ENCODE results near the gene HSFX4. TPM values are rescaled to one million over a fixed set of nuclear protein-coding genes. Genes with fewer than 3 reads are reported as not detected.
"Not testable (repeated sequence)": the region's sequence is repeated elsewhere in the genome, so short reads cannot be mapped to it uniquely, and the experiment has no call there.

Gene HSFX4
- total RNA-seq, 5 donors from 2014 or later (not counting 1 experiment from before 2014, with no cell fraction given) = not detected

DNA sequence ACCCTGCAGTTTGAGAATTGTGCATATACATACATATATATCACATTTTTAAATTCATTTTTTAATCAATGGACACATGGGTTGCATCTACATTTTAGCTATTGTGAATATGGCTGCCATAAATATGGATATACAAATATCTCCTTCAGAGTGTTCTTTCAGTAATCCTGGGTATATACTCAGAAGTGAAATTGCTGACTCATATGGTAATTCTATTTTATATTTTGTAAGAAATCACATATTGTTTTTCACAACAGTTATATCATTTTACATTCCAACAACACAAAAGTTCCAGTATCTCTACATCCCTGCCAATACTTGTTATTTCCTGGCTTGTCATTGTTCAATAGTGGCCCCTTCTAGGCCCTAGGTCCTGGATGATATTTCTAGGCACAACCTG is 20.6 kb upstream of the HSFX4 start:
- H3K4me1 Mint-ChIP-seq = peaks cover 0 to 4% (median 0%) of the 10 kb centered on the region in 3 donors
- ATAC-seq (replicated peaks in 1 of 4) (no peak), DNase-seq (no peak)
- Histone ChIP-seq H3K4me3 (ENCODE audit: control insufficient read depth in 1 of 2, extremely low read depth in 1 of 2, low read length in 1 of 2) (no peak overlapping the region), H3K9me3 (no peaks in the 10 kb centered on the region), H3K27ac (ENCODE audit: low read length) (no peak overlapping the region), H3K4me1 (ENCODE audit: control insufficient read depth in 1 of 2, extremely low read depth in 1 of 2, insufficient read depth in 2 of 2, low read length in 2 of 2) (no peaks in the 10 kb centered on the region), H3K27me3 (replicated peaks in 1 of 2; ENCODE audit: control insufficient read depth in 2 of 2, extremely low read depth in 1 of 2, insufficient read depth in 2 of 2, low read length in 1 of 2) (no peaks in the 10 kb centered on the region), H3K36me3 (ENCODE audit: control insufficient read depth in 2 of 2, extremely low read depth in 1 of 2, insufficient read depth in 1 of 2, low read length in 1 of 2) (no peaks in the 10 kb centered on the region)
- peaks cover 0 to 8% (median 3%) of the 10 kb centered on the region in 3 donors for H3K9me3 Mint-ChIP-seq
- H3K27ac Mint-ChIP-seq = no peak overlapping the region
- H3K27me3 Mint-ChIP-seq = peaks cover 0 to 9% of the 10 kb centered on the region in 2 donors
- ChIA-PET POLR2A (no interaction called here), CTCF (no interaction called here)
- H3K4me3 Mint-ChIP-seq = no peak overlapping the region
- no peaks in the 10 kb centered on the region for H3K36me3 Mint-ChIP-seq

DNA sequence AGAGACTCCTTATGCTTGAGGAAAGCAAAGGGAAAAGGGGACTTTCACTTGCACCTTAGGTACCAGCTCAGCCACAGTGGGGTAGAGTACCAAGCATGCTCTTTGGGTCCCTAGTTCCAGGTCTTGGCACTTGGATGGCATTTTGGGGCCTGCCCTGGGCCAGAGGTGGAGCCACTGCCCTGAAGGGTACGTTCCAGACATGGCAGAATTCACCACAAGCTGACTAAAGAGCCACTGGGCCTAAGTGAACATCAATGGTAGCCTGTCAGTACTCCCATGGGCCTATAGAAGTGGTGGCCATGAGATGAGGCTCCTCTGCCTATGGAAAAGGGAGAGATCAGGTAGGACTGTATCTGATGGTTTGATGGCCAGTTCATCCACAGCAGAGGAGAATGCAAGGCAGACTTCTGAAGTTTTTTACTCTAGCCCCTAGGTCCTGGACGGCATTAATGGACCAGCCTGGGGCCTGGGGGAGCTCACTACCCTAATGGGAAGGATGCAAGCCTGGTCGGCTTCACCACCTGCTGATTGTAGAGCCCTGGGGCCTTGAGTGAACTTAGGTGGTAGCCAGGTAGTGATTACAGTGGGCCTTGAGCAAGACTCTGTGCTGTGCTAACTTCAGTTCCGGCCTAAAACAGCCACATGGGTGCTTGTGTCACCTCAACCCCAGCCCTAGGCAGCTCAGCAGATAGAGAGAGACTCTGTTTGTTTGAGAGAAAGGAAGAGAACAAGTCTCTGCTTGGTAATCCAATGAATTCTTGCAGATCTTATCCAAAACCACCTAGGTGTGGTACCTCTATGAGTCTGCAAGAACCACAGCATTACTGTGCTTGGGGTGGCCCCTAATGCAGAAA is 19.8 kb upstream of the HSFX4 start:
- Histone ChIP-seq H3K9me3 (no peaks in the 10 kb centered on the region), H3K27me3 (replicated peaks in 1 of 2; ENCODE audit: control insufficient read depth in 2 of 2, extremely low read depth in 1 of 2, insufficient read depth in 2 of 2, low read length in 1 of 2) (no peaks in the 10 kb centered on the region), H3K27ac (ENCODE audit: low read length) (no peak overlapping the region), H3K36me3 (ENCODE audit: control insufficient read depth in 2 of 2, extremely low read depth in 1 of 2, insufficient read depth in 1 of 2, low read length in 1 of 2) (no peaks in the 10 kb centered on the region), H3K4me3 (ENCODE audit: control insufficient read depth in 1 of 2, extremely low read depth in 1 of 2, low read length in 1 of 2) (no peak overlapping the region), H3K4me1 (ENCODE audit: control insufficient read depth in 1 of 2, extremely low read depth in 1 of 2, insufficient read depth in 2 of 2, low read length in 2 of 2) (no peaks in the 10 kb centered on the region)
- Mint-ChIP-seq H3K9me3 (peaks cover 0 to 12% (median 3%) of the 10 kb centered on the region in 3 donors), H3K36me3 (no peaks in the 10 kb centered on the region), H3K4me1 (no peaks in the 10 kb centered on the region), H3K27me3 (peaks cover 0 to 4% of the 10 kb centered on the region in 2 donors), H3K4me3 (no peak overlapping the region), H3K27ac (no peak overlapping the region)
- WGBS (ENCODE audit: insufficient coverage) = no CpG with 5 or more reads among the region's 4 CpGs
- CTCF ChIA-PET = no interaction called here
- ATAC-seq (replicated peaks in 1 of 4) (peak; percentile 50 to 72 (median 64)), DNase-seq (peak in 1 of 35 experiments; percentile 1)
- POLR2A ChIA-PET = interaction anchor here in 1 of 2 donors (0.5 to 0.6 kb wide), 2 partner anchors 81 to 370 kb away, joined by 3 to 7 read pairs; no protein-coding TSS in a partner anchor

DNA sequence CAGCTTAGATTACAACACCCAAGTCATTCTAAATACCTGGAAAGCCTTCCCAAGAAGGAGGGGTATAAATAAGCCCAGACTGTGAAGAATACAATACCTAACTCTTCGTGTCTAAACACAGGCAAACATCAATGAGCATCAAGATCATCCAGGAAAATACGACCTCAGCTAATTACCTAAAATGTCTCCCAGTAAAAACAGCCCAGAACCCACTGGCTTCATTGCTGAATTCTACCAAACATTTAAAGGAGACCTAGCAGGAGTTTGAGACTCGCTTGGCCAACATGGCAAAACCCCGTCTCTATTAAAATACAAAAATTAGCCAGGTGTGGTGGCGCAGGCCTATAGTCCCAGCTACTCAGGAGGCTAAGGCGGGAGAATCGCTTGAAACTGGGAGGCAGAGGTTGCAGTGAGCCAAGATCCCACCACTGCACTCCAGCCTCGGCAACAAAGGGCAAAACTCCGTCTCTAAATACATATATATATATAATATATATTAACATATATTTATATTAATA is 19.1 kb upstream of the HSFX4 start:
- Histone ChIP-seq H3K27me3 (replicated peaks in 1 of 2; ENCODE audit: control insufficient read depth in 2 of 2, extremely low read depth in 1 of 2, insufficient read depth in 2 of 2, low read length in 1 of 2) (no peaks in the 10 kb centered on the region), H3K4me3 (ENCODE audit: control insufficient read depth in 1 of 2, extremely low read depth in 1 of 2, low read length in 1 of 2) (no peak overlapping the region), H3K36me3 (ENCODE audit: control insufficient read depth in 2 of 2, extremely low read depth in 1 of 2, insufficient read depth in 1 of 2, low read length in 1 of 2) (no peaks in the 10 kb centered on the region), H3K27ac (ENCODE audit: low read length) (no peak overlapping the region), H3K9me3 (no peaks in the 10 kb centered on the region), H3K4me1 (ENCODE audit: control insufficient read depth in 1 of 2, extremely low read depth in 1 of 2, insufficient read depth in 2 of 2, low read length in 2 of 2) (no peaks in the 10 kb centered on the region)
- Mint-ChIP-seq H3K4me1 (no peaks in the 10 kb centered on the region), H3K27ac (no peak overlapping the region), H3K9me3 (peaks cover 0 to 12% (median 3%) of the 10 kb centered on the region in 3 donors), H3K4me3 (no peak overlapping the region), H3K27me3 (no peaks in the 10 kb centered on the region), H3K36me3 (no peaks in the 10 kb centered on the region)
- no peak for DNase-seq
- ATAC-seq (replicated peaks in 1 of 4) = no peak
- POLR2A ChIA-PET = interaction anchor here in 1 of 2 donors (0.5 to 0.6 kb wide), 2 partner anchors 82 to 371 kb away, joined by 3 to 7 read pairs; no protein-coding TSS in a partner anchor
- CTCF ChIA-PET = no interaction called here
- no CpG with 5 or more reads among the region's 9 CpGs for WGBS (ENCODE audit: insufficient coverage)

DNA sequence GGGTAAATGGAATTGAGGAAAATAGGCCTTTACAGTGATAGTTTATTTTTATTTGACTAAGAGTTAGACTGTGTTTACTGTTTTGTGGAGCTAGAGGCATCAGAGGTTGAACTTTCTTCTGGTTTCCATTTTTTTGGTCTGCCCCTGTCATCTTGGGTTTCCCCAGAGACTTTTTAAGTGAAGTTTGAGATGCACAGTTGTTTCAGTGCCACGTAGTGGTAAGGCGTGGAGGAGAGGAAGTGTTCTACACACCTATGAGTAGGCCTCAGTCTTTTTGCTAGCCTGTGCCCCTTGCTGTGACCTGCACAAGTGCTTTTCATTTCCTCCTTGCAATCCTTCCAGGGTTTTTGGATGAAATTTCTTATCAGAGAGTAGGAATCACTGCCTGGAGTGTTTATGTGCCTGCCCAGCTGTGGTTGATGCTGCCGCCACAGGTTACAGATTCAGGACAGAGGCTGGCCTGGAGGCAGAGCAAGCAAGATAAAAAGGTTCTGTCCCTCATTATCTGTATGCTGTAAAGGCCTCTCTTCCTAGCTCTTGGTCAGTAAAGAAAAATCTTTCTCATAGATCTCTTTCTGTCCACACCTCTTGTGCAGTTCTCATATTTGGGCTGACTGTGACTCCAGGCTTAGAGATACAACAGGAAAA is 12.5 kb upstream of the HSFX4 start:
- Histone ChIP-seq H3K4me1 (ENCODE audit: control insufficient read depth in 1 of 2, extremely low read depth in 1 of 2, insufficient read depth in 2 of 2, low read length in 2 of 2) (peaks cover 0 to 2% of the 10 kb centered on the region in 2 experiments), H3K9me3 (no peaks in the 10 kb centered on the region), H3K27me3 (replicated peaks in 1 of 2; ENCODE audit: control insufficient read depth in 2 of 2, extremely low read depth in 1 of 2, insufficient read depth in 2 of 2, low read length in 1 of 2) (no peaks in the 10 kb centered on the region), H3K4me3 (ENCODE audit: control insufficient read depth in 1 of 2, extremely low read depth in 1 of 2, low read length in 1 of 2) (no peak overlapping the region), H3K27ac (ENCODE audit: low read length) (no peak overlapping the region), H3K36me3 (ENCODE audit: control insufficient read depth in 2 of 2, extremely low read depth in 1 of 2, insufficient read depth in 1 of 2, low read length in 1 of 2) (no peaks in the 10 kb centered on the region)
- Mint-ChIP-seq H3K36me3 (no peaks in the 10 kb centered on the region), H3K4me3 (no peak overlapping the region), H3K9me3 (peaks cover 0 to 12% (median 3%) of the 10 kb centered on the region in 3 donors), H3K27me3 (no peaks in the 10 kb centered on the region), H3K4me1 (peaks cover 0 to 3% (median 2%) of the 10 kb centered on the region in 3 donors), H3K27ac (peak overlapping the region in 1 of 2 donors; percentile 1)
- ChIA-PET POLR2A (interaction anchor here in 1 of 2 donors (0.6 kb wide), 1 partner anchor 776 kb away, joined by 3 read pairs; no protein-coding TSS in a partner anchor), CTCF (no interaction called here)
- WGBS (ENCODE audit: insufficient coverage) = 100% methylated on average over 1 of the region's 3 CpGs
- ATAC-seq (replicated peaks in 1 of 4) (peak in 2 of 4 experiments; percentile 40 to 47), DNase-seq (peak in 1 of 35 experiments; percentile 19)

DNA sequence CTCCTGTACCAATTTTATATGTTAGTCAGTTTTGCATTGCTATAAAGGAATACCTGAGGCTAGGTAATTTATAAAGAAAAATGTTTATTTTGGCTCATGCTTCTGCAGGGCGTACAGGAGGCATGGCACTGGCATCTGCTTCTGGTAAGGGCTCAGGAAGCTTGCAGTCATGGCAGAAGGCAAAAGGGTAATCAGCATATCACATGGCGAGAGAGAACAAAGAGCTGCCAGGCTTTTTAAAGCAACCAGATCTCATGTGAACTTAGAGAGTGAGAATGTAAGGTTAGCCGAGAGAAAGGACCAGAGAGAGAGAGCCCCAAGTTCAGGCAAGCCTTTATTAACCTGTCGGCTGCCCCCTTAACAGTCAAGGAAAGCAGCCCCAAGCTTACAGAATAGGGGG is 5.5 kb upstream of the HSFX4 start:
- H3K4me1 ChIP-seq (ENCODE audit: control insufficient read depth in 1 of 2, extremely low read depth in 1 of 2, insufficient read depth in 2 of 2, low read length in 2 of 2); H3K4me3 ChIP-seq (ENCODE audit: control insufficient read depth in 1 of 2, extremely low read depth in 1 of 2, low read length in 1 of 2); H3K9me3 Mint-ChIP-seq; H3K27me3 Mint-ChIP-seq; CTCF ChIA-PET; H3K27me3 ChIP-seq (replicated peaks in 1 of 2; ENCODE audit: control insufficient read depth in 2 of 2, extremely low read depth in 1 of 2, insufficient read depth in 2 of 2, low read length in 1 of 2); DNase-seq; H3K36me3 ChIP-seq (ENCODE audit: control insufficient read depth in 2 of 2, extremely low read depth in 1 of 2, insufficient read depth in 1 of 2, low read length in 1 of 2); POLR2A ChIA-PET; ATAC-seq (replicated peaks in 1 of 4); H3K4me3 Mint-ChIP-seq; H3K9me3 ChIP-seq; H3K27ac ChIP-seq (ENCODE audit: low read length); H3K4me1 Mint-ChIP-seq; H3K36me3 Mint-ChIP-seq; H3K27ac Mint-ChIP-seq: not testable (repeated sequence)
- no CpG with 5 or more reads among the region's 4 CpGs for WGBS (ENCODE audit: insufficient coverage)

DNA sequence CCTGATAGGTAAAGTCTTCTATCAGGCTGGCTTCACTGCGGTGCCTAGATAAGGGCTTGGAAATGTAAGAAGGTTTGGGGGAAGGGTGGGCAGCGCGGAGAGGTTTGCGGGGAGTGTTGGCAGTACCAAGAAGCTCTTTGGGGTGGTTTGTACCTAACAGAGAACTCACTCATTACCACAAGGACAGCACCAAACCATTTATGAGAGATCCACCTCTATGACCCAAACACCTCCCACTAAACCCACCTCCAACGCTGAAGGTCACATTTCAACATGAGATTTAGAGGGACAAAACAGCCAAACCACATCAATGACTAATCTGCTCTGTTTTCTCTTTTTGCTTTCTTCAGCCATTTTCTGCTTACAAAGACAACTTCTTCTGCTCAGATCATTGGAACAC is 4.9 kb upstream of the HSFX4 start:
- WGBS (ENCODE audit: insufficient coverage) = no CpG with 5 or more reads among the region's 5 CpGs
- CTCF ChIA-PET, POLR2A ChIA-PET: not testable (repeated sequence)

More for the DNA sequence above, 4.9 kb upstream of the HSFX4 start:
- not testable (repeated sequence) for H3K4me3 ChIP-seq (ENCODE audit: control insufficient read depth in 1 of 2, extremely low read depth in 1 of 2, low read length in 1 of 2); ATAC-seq (replicated peaks in 1 of 4); H3K9me3 ChIP-seq; H3K9me3 Mint-ChIP-seq; H3K27me3 ChIP-seq (replicated peaks in 1 of 2; ENCODE audit: control insufficient read depth in 2 of 2, extremely low read depth in 1 of 2, insufficient read depth in 2 of 2, low read length in 1 of 2); H3K4me1 Mint-ChIP-seq; H3K36me3 ChIP-seq (ENCODE audit: control insufficient read depth in 2 of 2, extremely low read depth in 1 of 2, insufficient read depth in 1 of 2, low read length in 1 of 2); H3K27ac ChIP-seq (ENCODE audit: low read length); H3K36me3 Mint-ChIP-seq; H3K27ac Mint-ChIP-seq; H3K4me1 ChIP-seq (ENCODE audit: control insufficient read depth in 1 of 2, extremely low read depth in 1 of 2, insufficient read depth in 2 of 2, low read length in 2 of 2); DNase-seq; H3K4me3 Mint-ChIP-seq; H3K27me3 Mint-ChIP-seq

Data from T-cell (primary cell).